Activated T-helper 9 cell treated with anti-CD3 and anti-CD28 coated beads, Interleukin-2, amount 50 U/mL, for 16 hours (primary cell): ENCODE data around the gene EEF2K.
"Not testable (repeated sequence)": the region's sequence is repeated elsewhere in the genome, so short reads cannot be mapped to it uniquely, and the experiment has no call there.

Experiments
- DNase-seq: peaks from one replicate; pipeline ENCODE4 v3.0.0-alpha.2; 2020; ENCODE audit warnings: low read depth

Gene EEF2K

GRCh38 chr16:22296225-22297113 lies 90.4 kb downstream of the EEF2K start:
- no peak for DNase-seq

- DNase-seq, result peak; percentile 100
Measured at GRCh38 chr16:22297114-22297870, 91.2 kb downstream of the EEF2K start, which contains the start of gene POLR3E. Gene POLR3E (plus strand): TSS chr16:22297409. CDS start chr16:22302969, 5,560 bp downstream.

- DNase-seq, result peak; percentile 49
Measured at GRCh38 chr16:22297871-22298733, 92.0 kb downstream of the EEF2K start.

- DNase-seq, result no peak
Measured at GRCh38 chr16:22299036-22299435, 93.0 kb downstream of the EEF2K start.

GRCh38 chr16:22300427-22301071 lies 94.5 kb downstream of the EEF2K start:
- no peak for DNase-seq

GRCh38 chr16:22301423-22301822 lies 95.3 kb downstream of the EEF2K start:
- DNase-seq, result not testable (repeated sequence)

- DNase-seq, result no peak
Measured at GRCh38 chr16:22302776-22303363, 96.8 kb downstream of the EEF2K start.

GRCh38 chr16:22304411-22304810 lies 98.3 kb downstream of the EEF2K start:
- DNase-seq, result no peak

- DNase-seq, result no peak
Measured at GRCh38 chr16:22306788-22307187, 100.7 kb downstream of the EEF2K start.

GRCh38 chr16:22307838-22308237 lies 101.8 kb downstream of the EEF2K start:
- no peak for DNase-seq

- no peak for DNase-seq
Measured at GRCh38 chr16:22308824-22309520, 102.9 kb downstream of the EEF2K start.

- DNase-seq, result no peak
Measured at GRCh38 chr16:22311520-22311919, 105.4 kb downstream of the EEF2K start.

GRCh38 chr16:22312897-22313781 lies 107.1 kb downstream of the EEF2K start:
- no peak for DNase-seq

- no peak for DNase-seq
Measured at GRCh38 chr16:22313876-22314470, 107.9 kb downstream of the EEF2K start.

GRCh38 chr16:22314661-22315626 lies 108.9 kb downstream of the EEF2K start:
- no peak for DNase-seq

GRCh38 chr16:22315979-22316378 lies 109.9 kb downstream of the EEF2K start:
- DNase-seq, result no peak

- DNase-seq, result no peak
Measured at GRCh38 chr16:22316411-22316811, 110.3 kb downstream of the EEF2K start.

- no peak for DNase-seq
Measured at GRCh38 chr16:22317001-22317530, 111.0 kb downstream of the EEF2K start.
